Measurements from ENCODE around the gene ANKRD6. TPM values are rescaled to one million over a fixed set of nuclear protein-coding genes. Genes with fewer than 3 reads are reported as not detected.

The ANKRD6 gene
- total RNA-seq, 1 donor from 2014 or later: 20.7 TPM

DNA sequence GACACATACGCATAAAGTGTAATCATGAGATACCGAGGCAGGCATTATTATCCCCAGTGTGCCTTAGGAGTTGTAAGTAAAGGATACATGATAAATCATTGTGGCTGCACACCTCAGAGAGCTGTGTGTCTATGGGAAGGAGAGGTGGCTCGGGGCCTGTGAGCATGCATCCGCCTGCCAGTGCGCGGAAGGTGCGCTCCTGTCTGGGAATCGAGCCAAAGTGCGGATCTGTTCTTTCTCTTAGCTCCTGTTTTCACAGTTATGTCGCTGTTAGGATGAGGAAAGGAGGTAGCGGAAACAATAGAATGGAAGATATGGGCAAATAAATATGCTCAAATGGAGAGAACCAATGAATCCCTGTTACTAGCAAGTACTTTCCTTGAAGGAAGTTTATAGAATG lies 98.0 kb downstream of the ANKRD6 start:
- Mint-ChIP-seq H3K4me1 (peaks cover 3% of the 10 kb centered on the region), H3K4me3 (no peak overlapping the region)
- TF ChIP-seq, protein P1, sequence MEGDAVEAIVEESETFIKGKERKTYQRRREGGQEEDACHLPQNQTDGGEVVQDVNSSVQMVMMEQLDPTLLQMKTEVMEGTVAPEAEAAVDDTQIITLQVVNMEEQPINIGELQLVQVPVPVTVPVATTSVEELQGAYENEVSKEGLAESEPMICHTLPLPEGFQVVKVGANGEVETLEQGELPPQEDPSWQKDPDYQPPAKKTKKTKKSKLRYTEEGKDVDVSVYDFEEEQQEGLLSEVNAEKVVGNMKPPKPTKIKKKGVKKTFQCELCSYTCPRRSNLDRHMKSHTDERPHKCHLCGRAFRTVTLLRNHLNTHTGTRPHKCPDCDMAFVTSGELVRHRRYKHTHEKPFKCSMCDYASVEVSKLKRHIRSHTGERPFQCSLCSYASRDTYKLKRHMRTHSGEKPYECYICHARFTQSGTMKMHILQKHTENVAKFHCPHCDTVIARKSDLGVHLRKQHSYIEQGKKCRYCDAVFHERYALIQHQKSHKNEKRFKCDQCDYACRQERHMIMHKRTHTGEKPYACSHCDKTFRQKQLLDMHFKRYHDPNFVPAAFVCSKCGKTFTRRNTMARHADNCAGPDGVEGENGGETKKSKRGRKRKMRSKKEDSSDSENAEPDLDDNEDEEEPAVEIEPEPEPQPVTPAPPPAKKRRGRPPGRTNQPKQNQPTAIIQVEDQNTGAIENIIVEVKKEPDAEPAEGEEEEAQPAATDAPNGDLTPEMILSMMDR (conservative IDR thresholded peaks at IDR 0.05): no peak

DNA sequence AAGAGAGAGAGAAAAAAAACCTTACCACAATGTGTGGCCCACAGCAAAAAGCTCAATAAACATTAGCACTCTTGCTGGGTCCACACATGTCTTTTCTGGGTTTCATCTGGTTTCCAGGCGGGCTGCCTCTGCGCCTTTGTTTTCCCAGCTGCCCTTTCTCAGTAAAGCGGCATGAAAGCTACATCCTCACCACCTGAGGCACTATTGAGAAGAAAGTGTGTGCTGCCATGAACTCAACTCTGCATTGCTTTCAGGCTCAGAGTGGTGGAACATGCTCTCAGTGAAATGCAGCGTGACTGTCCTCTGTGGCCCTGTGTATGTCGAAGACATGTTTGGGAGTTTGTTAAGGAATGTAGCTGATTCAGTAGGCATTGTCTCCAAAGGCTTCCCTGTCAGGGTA lies 103.3 kb downstream of the ANKRD6 start:
- Mint-ChIP-seq H3K4me1 (peaks cover 6% of the 10 kb centered on the region), H3K9me3 (no peaks in the 10 kb centered on the region), H3K36me3 (ENCODE audit: low read depth) (no peaks in the 10 kb centered on the region), H3K27me3 (ENCODE audit: low read depth) (no peaks in the 10 kb centered on the region), H3K27ac (ENCODE audit: unreplicated experiment) (no peak overlapping the region), H3K4me3 (no peak overlapping the region)
- TF ChIP-seq, protein P1 (conservative IDR thresholded peaks at IDR 0.05): no peak
- DNase-seq (ENCODE audit: low read depth, low spot score): no peak

More for the DNA sequence above, 98.0 kb downstream of the ANKRD6 start:
- Mint-ChIP-seq H3K36me3 (ENCODE audit: low read depth) (peaks cover 2% of the 10 kb centered on the region), H3K9me3 (peaks cover 3% of the 10 kb centered on the region), H3K27ac (ENCODE audit: unreplicated experiment) (no peak overlapping the region), H3K27me3 (ENCODE audit: low read depth) (no peaks in the 10 kb centered on the region)
- no peak for DNase-seq (ENCODE audit: low read depth, low spot score)

DNA sequence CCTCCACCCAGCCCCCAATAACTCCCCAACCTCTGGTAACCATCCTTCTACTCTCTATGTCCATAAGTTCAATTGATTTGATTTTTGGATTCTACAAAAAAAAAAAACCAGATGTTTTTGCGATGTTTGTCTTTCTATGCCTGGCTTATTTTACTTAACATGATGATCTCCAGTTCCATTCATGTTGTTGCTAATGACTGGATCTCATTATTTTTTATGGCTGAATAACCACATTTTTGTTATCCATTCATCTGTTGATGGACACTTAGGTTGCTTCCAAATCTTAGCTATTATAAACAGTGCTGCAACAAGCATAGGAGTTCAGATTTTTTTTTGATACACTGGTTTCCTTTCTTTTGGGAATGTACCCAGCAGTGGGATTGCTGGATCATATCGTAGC lies 106.8 kb downstream of the ANKRD6 start:
- Mint-ChIP-seq H3K27me3 (ENCODE audit: low read depth) (no peaks in the 10 kb centered on the region), H3K4me1 (peaks cover 6% of the 10 kb centered on the region), H3K36me3 (ENCODE audit: low read depth) (no peaks in the 10 kb centered on the region), H3K27ac (ENCODE audit: unreplicated experiment) (no peak overlapping the region), H3K4me3 (no peak overlapping the region), H3K9me3 (no peaks in the 10 kb centered on the region)
- TF ChIP-seq, protein P1 (conservative IDR thresholded peaks at IDR 0.05): no peak
- DNase-seq (ENCODE audit: low read depth, low spot score): no peak

DNA sequence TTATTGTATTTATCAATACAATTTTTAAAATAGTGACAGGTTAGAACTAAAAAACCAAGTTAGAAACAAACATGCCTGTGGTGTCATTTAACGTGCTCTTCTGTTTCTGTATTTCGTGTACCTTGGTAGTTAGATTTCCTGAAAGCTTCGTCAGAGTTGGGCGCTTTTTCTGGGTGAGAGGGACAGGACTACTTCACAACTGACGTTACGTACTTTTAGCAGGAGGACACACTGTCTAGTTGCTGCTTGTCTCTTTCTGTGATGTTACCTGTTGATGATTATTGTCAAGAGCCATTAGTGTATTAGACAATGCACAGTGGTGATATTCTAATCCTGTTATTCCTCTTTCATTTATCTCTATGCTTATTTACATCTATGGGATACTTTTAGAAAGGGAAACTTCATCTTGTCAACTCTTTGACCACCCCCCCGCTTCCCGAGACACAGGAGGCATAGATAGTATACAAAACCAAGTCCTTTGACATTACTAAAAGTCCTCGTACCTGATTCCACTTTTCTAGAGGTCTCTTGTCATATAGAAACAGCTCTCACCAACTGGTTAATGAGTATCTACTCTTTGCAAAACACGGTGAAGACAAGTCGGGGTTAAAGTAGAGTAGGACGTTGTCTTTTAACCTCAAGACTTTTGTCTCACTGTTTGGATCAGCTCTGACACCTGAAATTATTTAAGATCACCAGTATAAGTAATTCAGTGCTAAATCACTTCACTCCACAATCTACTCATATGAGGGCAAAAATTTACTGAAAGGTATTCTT lies 109.3 kb downstream of the ANKRD6 start:
- TF ChIP-seq, protein P1 (conservative IDR thresholded peaks at IDR 0.05): no peak
- DNase-seq (ENCODE audit: low read depth, low spot score): no peak
- H3K36me3 Mint-ChIP-seq (ENCODE audit: low read depth): no peaks in the 10 kb centered on the region
- no peaks in the 10 kb centered on the region for H3K27me3 Mint-ChIP-seq (ENCODE audit: low read depth)
- H3K27ac Mint-ChIP-seq (ENCODE audit: unreplicated experiment): no peak overlapping the region
- no peak overlapping the region for H3K4me3 Mint-ChIP-seq
- no peaks in the 10 kb centered on the region for H3K9me3 Mint-ChIP-seq
- H3K4me1 Mint-ChIP-seq: no peaks in the 10 kb centered on the region

DNA sequence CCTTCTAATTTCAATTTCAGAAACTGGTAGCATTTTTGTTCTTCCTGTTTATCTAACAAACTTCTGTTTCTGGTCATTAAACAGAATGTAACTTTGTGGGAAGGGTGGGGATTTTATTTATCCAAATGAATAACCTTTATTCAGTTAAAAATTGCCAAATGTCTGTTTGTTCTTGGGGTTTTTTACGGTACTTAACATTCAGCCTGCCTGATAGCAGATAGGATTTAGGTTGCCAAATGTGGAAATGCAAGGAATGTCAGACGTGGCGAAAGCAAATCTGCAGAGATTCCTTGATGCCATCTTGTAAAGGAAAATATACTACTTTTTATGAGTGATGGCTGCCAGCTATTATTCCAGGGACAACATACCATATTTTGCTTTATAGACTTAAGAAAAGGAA lies 109.9 kb downstream of the ANKRD6 start:
- TF ChIP-seq, protein P1 (conservative IDR thresholded peaks at IDR 0.05): no peak
- Mint-ChIP-seq H3K27ac (ENCODE audit: unreplicated experiment) (no peak overlapping the region), H3K9me3 (no peaks in the 10 kb centered on the region), H3K4me1 (no peaks in the 10 kb centered on the region), H3K36me3 (ENCODE audit: low read depth) (no peaks in the 10 kb centered on the region), H3K4me3 (no peak overlapping the region), H3K27me3 (ENCODE audit: low read depth) (no peaks in the 10 kb centered on the region)
- no peak for DNase-seq (ENCODE audit: low read depth, low spot score)
